ENCODE results near the gene GRIK1. TPM values are rescaled to one million over a fixed set of nuclear protein-coding genes. Genes with fewer than 3 reads are reported as not detected.

Gene GRIK1
- total RNA-seq, 2 experiments from 2014 or later, result not detected

DNA sequence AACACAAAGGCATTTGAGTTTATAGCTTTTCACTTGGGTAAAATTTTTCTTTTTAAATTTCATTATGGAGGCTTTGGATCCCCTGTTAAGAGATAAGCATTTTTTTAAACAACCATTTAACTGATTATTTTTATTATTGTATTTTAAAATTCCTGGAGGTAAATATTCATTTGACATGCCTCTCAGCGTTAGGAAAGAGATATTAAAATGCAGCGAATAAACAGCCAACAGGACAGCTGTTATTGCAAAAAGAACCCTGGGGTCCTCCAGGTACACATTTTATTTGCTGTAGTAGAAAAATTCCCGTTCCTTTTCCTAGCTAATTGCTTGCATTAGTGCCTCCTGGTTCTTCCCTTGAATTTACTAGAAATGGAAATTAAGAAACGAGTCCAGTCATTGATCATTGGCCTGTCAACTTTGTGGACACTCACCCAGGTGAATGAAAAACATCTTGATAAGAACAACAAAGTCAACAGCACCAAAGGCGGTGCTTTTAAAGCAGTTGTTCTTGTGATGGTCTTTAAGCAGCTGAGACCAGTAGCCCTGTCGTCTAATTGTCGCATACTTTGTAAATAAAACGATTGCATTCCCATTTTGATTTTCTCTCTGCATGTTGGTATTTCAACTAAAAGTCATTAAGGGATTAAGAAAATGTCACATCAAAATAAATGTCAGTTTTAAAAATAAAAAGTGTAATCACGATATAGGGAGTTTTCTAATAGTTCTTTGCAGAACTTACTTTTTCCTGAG is 282.4 kb downstream of the GRIK1 start:
- ChIA-PET POLR2A (no interaction called here), CTCF (interaction anchor here (1.8 kb wide), 1 partner anchor 63 kb away, joined by 3 read pairs; no protein-coding TSS in a partner anchor)
- Mint-ChIP-seq H3K9me3 (peaks cover 1% of the 10 kb centered on the region), H3K27me3 (peaks cover 7% of the 10 kb centered on the region), H3K36me3 (ENCODE audit: low read depth) (peaks cover 7% of the 10 kb centered on the region), H3K27ac (peak overlapping the region; percentile 83), H3K4me1 (ENCODE audit: low read depth) (peaks cover 29% of the 10 kb centered on the region), H3K4me3 (no peak overlapping the region)
- TF ChIP-seq, protein P1, sequence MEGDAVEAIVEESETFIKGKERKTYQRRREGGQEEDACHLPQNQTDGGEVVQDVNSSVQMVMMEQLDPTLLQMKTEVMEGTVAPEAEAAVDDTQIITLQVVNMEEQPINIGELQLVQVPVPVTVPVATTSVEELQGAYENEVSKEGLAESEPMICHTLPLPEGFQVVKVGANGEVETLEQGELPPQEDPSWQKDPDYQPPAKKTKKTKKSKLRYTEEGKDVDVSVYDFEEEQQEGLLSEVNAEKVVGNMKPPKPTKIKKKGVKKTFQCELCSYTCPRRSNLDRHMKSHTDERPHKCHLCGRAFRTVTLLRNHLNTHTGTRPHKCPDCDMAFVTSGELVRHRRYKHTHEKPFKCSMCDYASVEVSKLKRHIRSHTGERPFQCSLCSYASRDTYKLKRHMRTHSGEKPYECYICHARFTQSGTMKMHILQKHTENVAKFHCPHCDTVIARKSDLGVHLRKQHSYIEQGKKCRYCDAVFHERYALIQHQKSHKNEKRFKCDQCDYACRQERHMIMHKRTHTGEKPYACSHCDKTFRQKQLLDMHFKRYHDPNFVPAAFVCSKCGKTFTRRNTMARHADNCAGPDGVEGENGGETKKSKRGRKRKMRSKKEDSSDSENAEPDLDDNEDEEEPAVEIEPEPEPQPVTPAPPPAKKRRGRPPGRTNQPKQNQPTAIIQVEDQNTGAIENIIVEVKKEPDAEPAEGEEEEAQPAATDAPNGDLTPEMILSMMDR (IDR thresholded peaks at IDR 0.05), result no peak
- intact Hi-C loops (cut with micrococcal nuclease), result no loop called here
- no peak for ATAC-seq
- DNase-seq, result no peak

DNA sequence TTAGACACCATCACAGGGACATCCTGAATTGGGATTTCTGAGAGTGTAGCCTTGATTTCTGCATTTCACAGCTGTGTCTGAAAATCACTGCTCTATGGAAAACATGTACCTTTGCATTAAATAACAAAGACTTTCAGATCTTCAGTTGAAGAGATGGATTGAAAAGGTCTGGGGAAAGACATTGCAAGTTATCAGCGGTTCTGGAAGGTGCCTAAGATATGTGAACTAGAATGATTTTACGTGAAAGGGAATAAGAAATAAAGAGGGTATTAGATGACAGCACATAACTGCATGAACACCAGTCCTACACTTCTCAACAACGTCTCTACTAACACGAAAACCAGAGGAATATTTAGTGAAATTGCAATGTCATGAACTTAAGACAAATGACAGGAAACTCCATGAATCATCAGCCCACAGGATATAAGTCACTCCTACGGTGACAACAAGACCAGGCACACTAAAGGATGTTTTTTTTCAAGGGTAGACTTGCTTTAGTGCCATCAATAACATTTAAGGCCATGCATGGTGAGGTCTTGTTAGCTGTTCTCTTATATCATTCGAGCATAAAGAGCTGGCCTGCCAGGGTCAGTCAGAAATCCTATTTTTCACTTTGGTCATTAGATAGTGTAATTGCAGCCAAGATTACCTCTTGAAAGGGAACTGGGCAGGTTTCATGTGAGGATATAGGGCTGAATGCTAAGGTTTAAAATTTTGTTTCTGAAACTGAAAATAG is 283.1 kb downstream of the GRIK1 start:
- TF ChIP-seq, protein P1 (IDR thresholded peaks at IDR 0.05), result no peak
- CTCF ChIA-PET, result interaction anchor here (1.8 kb wide), 1 partner anchor 64 kb away, joined by 3 read pairs; no protein-coding TSS in a partner anchor
- POLR2A ChIA-PET, result no interaction called here
- Mint-ChIP-seq H3K4me3 (peak overlapping the region; percentile 29), H3K36me3 (ENCODE audit: low read depth) (peaks cover 7% of the 10 kb centered on the region), H3K4me1 (ENCODE audit: low read depth) (peaks cover 29% of the 10 kb centered on the region), H3K27ac (peak overlapping the region; percentile 83), H3K9me3 (peaks cover 1% of the 10 kb centered on the region), H3K27me3 (peaks cover 7% of the 10 kb centered on the region)
- DNase-seq, result peak; percentile 26
- intact Hi-C loops (cut with micrococcal nuclease), result no loop called here
- peak; percentile 94 for ATAC-seq

DNA sequence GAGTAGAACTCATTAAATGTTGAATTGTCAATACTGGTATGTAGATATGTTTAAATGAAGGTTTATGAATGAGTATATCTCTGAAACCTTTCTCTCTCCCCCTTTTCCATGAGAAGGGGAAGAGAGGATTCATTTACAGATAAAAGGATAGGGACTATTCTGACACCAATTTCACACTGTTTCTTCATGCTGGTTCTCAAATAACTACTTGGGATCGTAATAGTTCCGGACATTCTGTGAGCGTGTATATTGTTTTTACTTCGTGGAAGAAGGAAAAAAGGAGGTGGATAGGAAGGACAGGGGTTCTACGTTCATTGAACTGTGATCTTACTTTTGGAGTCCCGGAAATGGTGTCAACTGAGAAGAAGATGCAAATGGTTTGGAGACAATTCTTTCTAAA is 284.2 kb downstream of the GRIK1 start:
- no peak for ATAC-seq
- ChIA-PET POLR2A (no interaction called here), CTCF (no interaction called here)
- H3K36me3 Mint-ChIP-seq (ENCODE audit: low read depth), result peaks cover 7% of the 10 kb centered on the region
- H3K27me3 Mint-ChIP-seq, result peaks cover 4% of the 10 kb centered on the region
- intact Hi-C loops (cut with micrococcal nuclease), result no loop called here
- H3K9me3 Mint-ChIP-seq, result peaks cover 1% of the 10 kb centered on the region
- no peak overlapping the region for H3K4me3 Mint-ChIP-seq
- DNase-seq, result no peak
- H3K4me1 Mint-ChIP-seq (ENCODE audit: low read depth), result peaks cover 26% of the 10 kb centered on the region
- TF ChIP-seq, protein P1 (IDR thresholded peaks at IDR 0.05), result no peak
- H3K27ac Mint-ChIP-seq, result peak overlapping the region; percentile 34

DNA sequence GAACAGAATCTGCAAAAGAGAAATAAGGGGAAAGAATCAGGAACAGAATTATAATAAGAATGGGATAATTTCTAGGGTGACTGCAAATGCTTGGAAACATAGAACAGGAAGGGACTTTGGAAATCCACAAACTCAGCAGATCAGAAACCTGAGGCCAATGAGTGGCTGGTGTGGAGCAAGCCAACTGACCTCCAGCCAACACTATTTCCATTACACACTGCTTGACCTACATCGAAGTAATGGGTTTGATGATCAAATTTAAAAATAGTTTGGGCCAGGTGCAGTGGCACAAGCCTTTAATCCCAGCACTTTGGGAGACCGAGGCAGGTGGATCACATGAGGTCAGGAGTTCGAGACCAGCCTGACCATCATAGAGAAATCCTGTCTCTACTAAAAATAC is 284.9 kb downstream of the GRIK1 start:
- ChIA-PET POLR2A (no interaction called here), CTCF (no interaction called here)
- Mint-ChIP-seq H3K4me1 (ENCODE audit: low read depth) (peaks cover 26% of the 10 kb centered on the region), H3K36me3 (ENCODE audit: low read depth) (peaks cover 4% of the 10 kb centered on the region), H3K9me3 (no peaks in the 10 kb centered on the region), H3K4me3 (no peak overlapping the region), H3K27ac (no peak overlapping the region), H3K27me3 (peaks cover under 1% of the 10 kb centered on the region)
- DNase-seq, result no peak
- ATAC-seq, result no peak
- intact Hi-C loops (cut with micrococcal nuclease), result no loop called here
- TF ChIP-seq, protein P1 (IDR thresholded peaks at IDR 0.05), result no peak

DNA sequence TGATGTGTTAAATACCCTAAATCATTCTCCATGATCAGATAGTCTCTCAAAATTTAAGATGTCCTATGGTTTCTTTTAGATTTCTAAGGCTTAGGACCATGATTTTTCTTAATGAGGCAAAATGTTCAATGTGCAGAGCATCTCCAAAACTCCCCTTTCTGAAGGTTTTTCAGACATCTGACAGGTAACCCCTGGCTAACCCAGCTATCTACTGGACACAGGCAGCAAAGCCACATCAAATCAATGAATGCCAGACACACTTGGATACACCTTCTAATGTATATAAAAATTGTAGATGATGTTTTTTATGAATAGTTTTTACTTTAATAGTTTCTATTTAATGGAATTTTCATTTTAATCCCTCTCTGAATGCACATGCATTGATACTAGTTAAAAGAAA is 285.6 kb downstream of the GRIK1 start:
- Mint-ChIP-seq H3K36me3 (ENCODE audit: low read depth) (peaks cover 4% of the 10 kb centered on the region), H3K4me1 (ENCODE audit: low read depth) (peaks cover 26% of the 10 kb centered on the region), H3K27me3 (no peaks in the 10 kb centered on the region), H3K4me3 (no peak overlapping the region), H3K27ac (no peak overlapping the region), H3K9me3 (no peaks in the 10 kb centered on the region)
- POLR2A ChIA-PET, result no interaction called here
- DNase-seq, result no peak
- intact Hi-C loops (cut with micrococcal nuclease), result no loop called here
- CTCF ChIA-PET, result no interaction called here
- TF ChIP-seq, protein P1 (IDR thresholded peaks at IDR 0.05), result no peak
- no peak for ATAC-seq
